Activated B cell treated with CpG ODN at 0.5 μM for 24 hours (primary cell): ENCODE results near the gene ZBTB4. TPM values are rescaled to one million over a fixed set of nuclear protein-coding genes. Genes with fewer than 3 reads are reported as not detected.

Experiments
- ATAC-seq: fragments of 200-7000 bp; cut with Tn5 transposase; one replicate; pipeline ENCODE4 v1.10.0; 2021; ENCODE audit warnings: low read depth, mild to moderate bottlenecking, moderate library complexity
- CTCF ChIA-PET: fragments of 350-600 bp; sonication (Branson Sonifier 250); formaldehyde crosslinking; loops from one replicate; lab custom pipeline; 2021; ENCODE audit warnings: antibody characterized with exemption; lab: Charles Lee
- POLR2A ChIA-PET: fragments of 350-600 bp; sonication (Branson Sonifier 250); formaldehyde crosslinking; loops from one replicate; lab custom pipeline; 2021; ENCODE audit warnings: antibody characterized with exemption; lab: Charles Lee
- DNase-seq: peaks from one replicate; pipeline ENCODE4 v3.0.0; 2022
- H3K27ac Mint-ChIP-seq: one replicate; pipeline ENCODE4 v1.8.0; 2020; ENCODE audit warnings: mixed read lengths
- H3K27me3 Mint-ChIP-seq: one replicate; pipeline ENCODE4 v1.8.0; 2021; ENCODE audit warnings: mixed read lengths
- H3K36me3 Mint-ChIP-seq: one replicate; pipeline ENCODE4 v1.8.0; 2021; ENCODE audit warnings: low read depth, mixed read lengths
- H3K4me1 Mint-ChIP-seq: one replicate; pipeline ENCODE4 v1.8.0; 2021; ENCODE audit warnings: mixed read lengths
- H3K4me3 Mint-ChIP-seq: one replicate; pipeline ENCODE4 v1.8.0; 2020; ENCODE audit warnings: mild to moderate bottlenecking, mixed read lengths
- H3K9me3 Mint-ChIP-seq: one replicate; pipeline ENCODE4 v1.8.0; 2020; ENCODE audit warnings: mixed read lengths
- intact Hi-C: fragments of 100-400 bp; cut with micrococcal nuclease; formaldehyde crosslinking; loops from one replicate; pipeline ENCODE4 v1.15.1; 2024
- total RNA-seq: library from RNA; stranded (reverse); gene quantifications from 2 replicates; pipeline ENCODE4 v1.2.3, GENCODE V29; 2022
- TF ChIP-seq, protein P1 (sequence below): fragments of 200-600 bp; IDR thresholded peaks from one replicate; pipeline ENCODE4 v1.8.0; 2022; ENCODE audit warnings: antibody characterized with exemption, mild to moderate bottlenecking

ZBTB4 gene, protein sequence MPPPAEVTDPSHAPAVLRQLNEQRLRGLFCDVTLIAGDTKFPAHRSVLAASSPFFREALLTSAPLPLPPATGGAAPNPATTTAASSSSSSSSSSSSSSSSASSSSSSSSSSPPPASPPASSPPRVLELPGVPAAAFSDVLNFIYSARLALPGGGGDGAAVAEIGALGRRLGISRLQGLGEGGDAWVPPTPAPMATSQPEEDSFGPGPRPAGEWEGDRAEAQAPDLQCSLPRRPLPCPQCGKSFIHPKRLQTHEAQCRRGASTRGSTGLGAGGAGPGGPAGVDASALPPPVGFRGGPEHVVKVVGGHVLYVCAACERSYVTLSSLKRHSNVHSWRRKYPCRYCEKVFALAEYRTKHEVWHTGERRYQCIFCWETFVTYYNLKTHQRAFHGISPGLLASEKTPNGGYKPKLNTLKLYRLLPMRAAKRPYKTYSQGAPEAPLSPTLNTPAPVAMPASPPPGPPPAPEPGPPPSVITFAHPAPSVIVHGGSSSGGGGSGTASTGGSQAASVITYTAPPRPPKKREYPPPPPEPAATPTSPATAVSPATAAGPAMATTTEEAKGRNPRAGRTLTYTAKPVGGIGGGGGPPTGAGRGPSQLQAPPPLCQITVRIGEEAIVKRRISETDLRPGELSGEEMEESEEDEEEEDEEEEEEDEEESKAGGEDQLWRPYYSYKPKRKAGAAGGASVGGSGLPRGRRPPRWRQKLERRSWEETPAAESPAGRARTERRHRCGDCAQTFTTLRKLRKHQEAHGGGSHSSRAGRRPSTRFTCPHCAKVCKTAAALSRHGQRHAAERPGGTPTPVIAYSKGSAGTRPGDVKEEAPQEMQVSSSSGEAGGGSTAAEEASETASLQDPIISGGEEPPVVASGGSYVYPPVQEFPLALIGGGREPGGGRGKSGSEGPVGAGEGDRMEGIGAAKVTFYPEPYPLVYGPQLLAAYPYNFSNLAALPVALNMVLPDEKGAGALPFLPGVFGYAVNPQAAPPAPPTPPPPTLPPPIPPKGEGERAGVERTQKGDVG
- 28.8 and 30.5 TPM in 2 replicates for total RNA-seq

DNA sequence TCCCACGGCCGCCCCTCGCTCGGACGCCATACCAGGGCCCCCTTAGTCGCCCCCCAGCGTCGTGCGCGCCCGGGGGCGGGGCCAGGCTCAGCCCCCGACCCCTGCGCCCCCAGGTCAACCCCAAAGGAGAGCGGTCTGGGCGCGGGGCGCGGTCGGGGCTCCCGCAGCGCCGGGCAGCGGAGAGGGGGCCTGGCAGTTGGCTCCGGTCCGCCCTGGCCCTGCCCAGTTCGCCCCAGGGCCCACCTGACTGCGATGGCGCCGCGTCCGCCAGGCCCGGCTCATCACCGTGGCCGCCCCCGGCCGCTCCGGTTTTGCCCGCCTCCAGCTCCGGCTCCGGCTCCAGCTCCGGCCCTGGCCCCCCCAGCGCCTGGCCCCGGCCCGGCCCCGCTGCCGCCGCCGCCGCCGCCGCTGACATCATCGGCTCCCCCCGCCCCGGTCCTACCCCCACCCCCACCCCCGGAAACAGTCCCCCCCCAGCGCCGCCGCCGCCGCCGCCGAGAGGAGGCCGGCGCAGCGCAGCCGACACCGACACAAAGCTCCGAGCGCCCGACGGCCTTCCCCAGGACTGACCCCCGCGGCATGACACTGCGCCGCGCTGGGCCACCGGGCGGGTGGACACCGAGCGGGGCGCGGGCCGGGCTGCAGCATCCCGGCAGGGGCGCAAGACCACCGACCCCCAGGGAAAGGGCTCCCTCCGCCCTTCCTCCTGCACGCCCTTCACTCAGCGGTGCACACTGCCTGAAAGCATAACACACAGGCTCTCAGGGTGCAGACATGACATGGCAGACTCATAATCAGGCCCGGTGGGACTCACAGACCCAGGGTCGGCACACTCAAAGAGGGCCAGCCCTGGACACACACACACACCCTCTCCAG lies at the start of gene ZBTB4:
TSS of gene ZBTB4 (minus strand) at position 419 of the 876 bp plus-strand sequence. CDS start 12,830 bp downstream, outside the sequence.
- ChIA-PET POLR2A (interaction anchor here (0.5 to 5.6 kb wide), 26 partner anchors 8 to 241 kb away, joined by 3 to 45 read pairs (median 4); partner anchors contain the start of genes ACAP1, MPDU1, NEURL4 and PLSCR3), CTCF (interaction anchor here (0.8 to 1.7 kb wide), 5 partner anchors 19 to 124 kb away, joined by 3 to 7 read pairs (median 4); partner anchors contain the start of genes TMEM102 and TMEM95)
- TF ChIP-seq, protein P1, sequence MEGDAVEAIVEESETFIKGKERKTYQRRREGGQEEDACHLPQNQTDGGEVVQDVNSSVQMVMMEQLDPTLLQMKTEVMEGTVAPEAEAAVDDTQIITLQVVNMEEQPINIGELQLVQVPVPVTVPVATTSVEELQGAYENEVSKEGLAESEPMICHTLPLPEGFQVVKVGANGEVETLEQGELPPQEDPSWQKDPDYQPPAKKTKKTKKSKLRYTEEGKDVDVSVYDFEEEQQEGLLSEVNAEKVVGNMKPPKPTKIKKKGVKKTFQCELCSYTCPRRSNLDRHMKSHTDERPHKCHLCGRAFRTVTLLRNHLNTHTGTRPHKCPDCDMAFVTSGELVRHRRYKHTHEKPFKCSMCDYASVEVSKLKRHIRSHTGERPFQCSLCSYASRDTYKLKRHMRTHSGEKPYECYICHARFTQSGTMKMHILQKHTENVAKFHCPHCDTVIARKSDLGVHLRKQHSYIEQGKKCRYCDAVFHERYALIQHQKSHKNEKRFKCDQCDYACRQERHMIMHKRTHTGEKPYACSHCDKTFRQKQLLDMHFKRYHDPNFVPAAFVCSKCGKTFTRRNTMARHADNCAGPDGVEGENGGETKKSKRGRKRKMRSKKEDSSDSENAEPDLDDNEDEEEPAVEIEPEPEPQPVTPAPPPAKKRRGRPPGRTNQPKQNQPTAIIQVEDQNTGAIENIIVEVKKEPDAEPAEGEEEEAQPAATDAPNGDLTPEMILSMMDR: no peak
- Mint-ChIP-seq H3K36me3 (peaks cover 16% of the 10 kb centered on the region), H3K4me1 (peaks cover 67% of the 10 kb centered on the region), H3K27ac (peak within 1 kb of the TSS; percentile 92), H3K27me3 (no peaks in the 10 kb centered on the region), H3K9me3 (no peaks in the 10 kb centered on the region), H3K4me3 (peak within 1 kb of the TSS; percentile 88)
- peak; percentile 3 for ATAC-seq
- intact Hi-C loops: loop anchor here (1.0 to 5.0 kb wide), 3 partner anchors 24 to 227 kb away; partner anchors contain the start of genes CTDNEP1, ELP5 and TMEM102
- peak; percentile 66 for DNase-seq

DNA sequence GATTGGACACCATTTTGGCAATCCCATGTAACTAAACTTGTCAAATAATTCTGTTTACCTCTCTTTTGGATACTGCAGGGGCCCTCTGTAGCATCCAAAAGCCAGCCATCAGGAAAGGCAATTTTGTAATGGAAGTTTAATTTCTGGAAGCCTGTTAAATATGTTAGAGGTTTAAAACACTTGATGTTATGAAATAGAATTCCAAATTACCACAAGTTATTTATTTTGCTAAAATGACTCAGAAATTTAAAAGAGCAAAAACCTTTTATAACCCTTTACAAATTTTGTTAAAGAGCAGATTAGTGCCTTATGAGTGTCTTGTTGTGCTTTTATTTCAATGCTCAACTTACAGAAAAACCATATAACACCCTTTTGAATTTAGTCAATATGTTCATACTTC lies 49.4 kb upstream of the ZBTB4 start:
- peaks cover 7% of the 10 kb centered on the region for H3K9me3 Mint-ChIP-seq
- TF ChIP-seq, protein P1: no peak
- H3K27ac Mint-ChIP-seq: no peak overlapping the region
- intact Hi-C loops: no loop called here
- ChIA-PET CTCF (no interaction called here), POLR2A (interaction anchor here (0.7 kb wide), 1 partner anchor 96 kb away, joined by 3 read pairs; no protein-coding TSS in a partner anchor)
- no peak overlapping the region for H3K4me3 Mint-ChIP-seq
- no peaks in the 10 kb centered on the region for H3K4me1 Mint-ChIP-seq
- ATAC-seq (no peak), DNase-seq (no peak)
- no peaks in the 10 kb centered on the region for H3K27me3 Mint-ChIP-seq
- H3K36me3 Mint-ChIP-seq: no peaks in the 10 kb centered on the region

DNA sequence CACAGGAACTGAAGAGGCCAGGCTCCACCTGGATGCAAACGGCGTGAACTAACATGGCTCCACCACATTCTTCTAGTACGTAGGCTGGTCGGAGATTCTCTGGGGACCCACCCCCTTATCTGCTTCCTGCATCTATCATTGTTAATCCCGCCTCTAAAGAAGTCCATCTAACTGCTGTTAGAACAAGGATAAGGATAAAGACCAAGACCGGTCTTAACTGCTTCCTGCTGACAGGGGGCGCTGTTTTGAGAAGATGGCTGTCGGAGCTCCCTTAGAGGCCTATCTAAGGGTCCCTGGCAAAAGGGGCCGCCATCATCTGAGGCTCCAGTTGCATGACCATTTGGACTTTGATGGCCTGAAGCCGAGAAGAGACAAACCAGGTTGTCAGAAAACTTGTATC lies 43.6 kb upstream of the ZBTB4 start:
- Mint-ChIP-seq H3K27me3 (no peaks in the 10 kb centered on the region), H3K9me3 (no peaks in the 10 kb centered on the region), H3K4me1 (peaks cover 4% of the 10 kb centered on the region), H3K4me3 (no peak overlapping the region), H3K27ac (no peak overlapping the region), H3K36me3 (no peaks in the 10 kb centered on the region)
- TF ChIP-seq, protein P1: no peak
- peak; percentile 27 for DNase-seq
- POLR2A ChIA-PET: interaction anchor here (0.5 to 1.2 kb wide), 7 partner anchors 24 to 66 kb away, joined by 3 to 15 read pairs (median 6); partner anchors contain the start of genes POLR2A and SENP3
- CTCF ChIA-PET: interaction anchor here (1.0 to 14.2 kb wide), 10 partner anchors 9 to 64 kb away, joined by 3 to 364 read pairs (median 4); partner anchors contain the start of genes SENP3, TNFSF12 and TNFSF13
- peak; percentile 58 for ATAC-seq
- intact Hi-C loops: loop anchor here (1.0 kb wide), 1 partner anchor 38 kb away; the partner anchor contains the start of gene SENP3

DNA sequence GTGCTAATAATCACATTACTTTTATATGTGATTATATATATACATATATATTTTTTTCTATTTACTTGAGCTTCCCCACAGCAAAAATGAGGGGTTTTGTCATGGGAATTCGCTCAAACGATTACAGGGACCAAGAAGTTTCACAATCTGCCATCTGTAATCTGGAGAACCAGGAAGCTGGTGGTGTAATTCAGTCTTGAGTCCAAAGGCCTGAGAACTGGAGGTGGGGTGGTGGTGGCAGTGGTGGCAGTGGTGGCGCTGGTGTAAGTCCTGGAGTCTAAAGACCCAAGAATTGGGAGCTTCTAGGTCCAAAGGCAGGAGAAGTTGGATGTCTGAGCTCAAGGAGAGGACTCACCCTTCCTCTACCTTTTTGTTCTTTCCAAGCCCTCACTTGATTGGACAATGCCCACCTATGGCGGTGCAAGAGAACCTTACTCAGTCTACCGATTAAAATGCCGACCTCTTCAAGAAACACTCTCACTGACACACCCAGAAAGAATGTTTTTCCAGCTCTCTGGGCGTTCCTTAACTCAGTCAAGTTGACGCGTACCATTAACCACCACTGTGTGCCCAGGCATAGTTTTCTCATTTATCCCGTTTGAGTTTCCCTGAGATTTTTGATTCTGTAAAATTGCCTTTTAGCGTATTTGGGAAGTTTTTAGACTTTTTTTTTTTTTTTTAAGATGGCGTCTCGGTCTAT lies 36.6 kb upstream of the ZBTB4 start:
- H3K27me3 Mint-ChIP-seq: no peaks in the 10 kb centered on the region
- peaks cover 37% of the 10 kb centered on the region for H3K36me3 Mint-ChIP-seq
- H3K4me1 Mint-ChIP-seq: no peaks in the 10 kb centered on the region
- intact Hi-C loops: loop anchor here (2.0 kb wide), 1 partner anchor 159 kb away; no protein-coding TSS in a partner anchor
- DNase-seq (no peak), ATAC-seq (no peak)
- peak overlapping the region; percentile 35 for H3K27ac Mint-ChIP-seq
- CTCF ChIA-PET: interaction anchor here (0.7 to 14.2 kb wide), 10 partner anchors 16 to 80 kb away, joined by 3 to 364 read pairs (median 10); partner anchors contain the start of genes MPDU1, SENP3, SOX15 and TMEM102
- H3K4me3 Mint-ChIP-seq: no peak overlapping the region
- TF ChIP-seq, protein P1: no peak
- POLR2A ChIA-PET: interaction anchor here (0.7 to 4.4 kb wide), 6 partner anchors 32 to 87 kb away, joined by 3 to 98 read pairs (median 5); partner anchors contain the start of genes MPDU1, POLR2A, SENP3 and TNFSF13
- no peaks in the 10 kb centered on the region for H3K9me3 Mint-ChIP-seq
